GM12878 (cell line): ENCODE measurements around the gene SCARB1. TPM values are rescaled to one million over a fixed set of nuclear protein-coding genes. Genes with fewer than 3 reads are reported as not detected.

Source experiments
- ATAC-seq: fragments of 200-7000 bp; cut with Tn5 transposase; 3 replicates; pipeline ENCODE4 v1.9.1; 2020; ENCODE audit warnings: mild to moderate bottlenecking, moderate library complexity
- BruUV-seq: library from RNA; stranded (reverse); fragments of 400-500 nt; replicated peaks from 2 replicates; lab custom pipeline; 2021; lab: Mats Ljungman, UMichigan
- CTCF ChIA-PET: fragments of 300-600 bp; sonication (Branson Sonifier 250); formaldehyde crosslinking; extraction: SDS; loops from one replicate; lab custom pipeline; 2021; ENCODE audit warnings: inconsistent platforms; lab: Yijun Ruan, JAX
- POLR2A ChIA-PET: fragments of 350-600 bp; formaldehyde crosslinking; extraction: SDS; loops from one replicate; lab custom pipeline; 2021; ENCODE audit warnings: inconsistent platforms; lab: Charles Lee
- RAD21 ChIA-PET: fragments of 300-600 bp; sonication (Branson Sonifier 250); formaldehyde crosslinking; loops from one replicate; lab custom pipeline; 2023; ENCODE audit warnings: antibody characterized with exemption; ENCODE audit not compliant: unreplicated experiment; lab: Charles Lee
- SMC1A ChIA-PET: fragments of 300-600 bp; sonication (Branson Sonifier 250); formaldehyde crosslinking; loops from one replicate; lab custom pipeline; 2023; ENCODE audit not compliant: unreplicated experiment, uncharacterized antibody; lab: Charles Lee
- DNase-seq: peaks from one replicate; pipeline ENCODE4 v3.0.0-alpha.2; 2011; ENCODE audit warnings: low read depth, low spot score
- FAIRE-seq: peaks from 3 replicates; lab custom pipeline; 2011; peaks lifted over from hg19 to GRCh38; lab: Jason Lieb, UNC
- H2AFZ ChIP-seq: 2 replicates; pipeline ENCODE4 v1.6.0; 2011; ENCODE audit warnings: low read depth, low read length, control low read depth; ENCODE audit not compliant: control insufficient read depth
- H3K27ac ChIP-seq: 2 replicates; pipeline ENCODE4 v1.5.1; 2011; ENCODE audit warnings: control low read depth; ENCODE audit not compliant: control insufficient read depth, insufficient read depth
- H3K27me3 ChIP-seq, 2 experiments: replicated peaks in 1 of 2; 2 replicates each; pipeline versions ENCODE4 v1.6.0 to v1.6.1; 2011; ENCODE audit warnings: low read length in 1 of 2; ENCODE audit not compliant: control insufficient read depth in 2 of 2, insufficient read depth in 2 of 2
- H3K36me3 ChIP-seq, 2 experiments: 2 replicates each; pipeline ENCODE4 v1.5.1; 2011; ENCODE audit warnings: low read length in 1 of 2; ENCODE audit not compliant: control insufficient read depth in 2 of 2, insufficient read depth in 2 of 2
- H3K4me1 ChIP-seq: 2 replicates; pipeline ENCODE4 v1.6.1; 2011; ENCODE audit warnings: mild to moderate bottlenecking, low read length, moderate library complexity, mixed read lengths; ENCODE audit not compliant: control insufficient read depth, insufficient read depth
- H3K4me2 ChIP-seq: 2 replicates; pipeline ENCODE4 v1.6.0; 2011; ENCODE audit warnings: control low read depth; ENCODE audit not compliant: control insufficient read depth, insufficient read depth
- H3K4me3 ChIP-seq: fragments of 200-600 bp; sonication (generic); 2 replicates; pipeline ENCODE4 v1.5.1; 2016
- H3K79me2 ChIP-seq: 2 replicates; pipeline ENCODE4 v1.6.0; 2011; ENCODE audit warnings: low read length; ENCODE audit not compliant: control insufficient read depth, insufficient read depth
- H3K9ac ChIP-seq: 2 replicates; pipeline ENCODE4 v1.8.0; 2011; ENCODE audit warnings: low read length, control low read depth, mixed read lengths; ENCODE audit not compliant: control insufficient read depth, insufficient read depth
- H3K9me3 ChIP-seq: replicated peaks from 3 replicates; pipeline ENCODE4 v1.5.1; 2011; ENCODE audit warnings: mild to moderate bottlenecking, low read length; ENCODE audit not compliant: control insufficient read depth, insufficient read depth
- H4K20me1 ChIP-seq: 2 replicates; pipeline ENCODE4 v1.6.0; 2011; ENCODE audit not compliant: control insufficient read depth, insufficient read depth
- BCL11A ChIP-seq: IDR thresholded peaks from 2 replicates; pipeline ENCODE4 v1.6.1; 2011; ENCODE audit warnings: low read depth, low read length
- BHLHE40 ChIP-seq, 2 experiments: fragments of 450-650 bp in 1 of 2; IDR thresholded peaks; 2 replicates each; pipeline ENCODE4 v1.6.1; 2011 to 2017; ENCODE audit warnings: low read depth in 2 of 2, borderline replicate concordance in 1 of 2, improper control_type of control experiment in 1 of 2, low read length in 1 of 2, mild to moderate bottlenecking in 1 of 2
- GABPA ChIP-seq: IDR thresholded peaks from 2 replicates; pipeline ENCODE4 v1.6.1; 2014; ENCODE audit warnings: antibody characterized with exemption, low read depth, mild to moderate bottlenecking, inconsistent platforms
- IKZF1 ChIP-seq: fragments of 450-650 bp; conservative IDR thresholded peaks from 2 replicates; pipeline ENCODE4 v1.6.1; 2017; ENCODE audit warnings: antibody characterized with exemption, mild to moderate bottlenecking
- MTA3 ChIP-seq: IDR thresholded peaks from 2 replicates; pipeline ENCODE4 v1.6.1; 2012; ENCODE audit warnings: low read length, inconsistent platforms, borderline replicate concordance
- MXI1 ChIP-seq: fragments of 150-350 bp; IDR thresholded peaks from 2 replicates; pipeline ENCODE4 v1.6.1; 2011; ENCODE audit warnings: low read depth, mild to moderate bottlenecking, inconsistent platforms, low read length, improper control_type of control experiment
- PKNOX1 ChIP-seq: fragments of 450-650 bp; IDR thresholded peaks from 2 replicates; pipeline ENCODE4 v1.6.1; 2016; ENCODE audit warnings: mild to moderate bottlenecking
- RAD51 ChIP-seq: fragments of 450-650 bp; IDR thresholded peaks from 2 replicates; pipeline ENCODE4 v1.6.1; 2016; ENCODE audit warnings: moderate library complexity, mild to moderate bottlenecking, inconsistent platforms
- SMC3 ChIP-seq: IDR thresholded peaks from 2 replicates; pipeline ENCODE4 v1.6.1; 2011; ENCODE audit warnings: low read length, improper control_type of control experiment, borderline replicate concordance
- ZZZ3 ChIP-seq: IDR thresholded peaks from 2 replicates; pipeline ENCODE4 v1.6.1; 2011; ENCODE audit warnings: low read depth; ENCODE audit not compliant: control insufficient read depth, insufficient read length
- WGBS: methylation state at CpG from one replicate; pipeline ENCODE4 v1.1.6; 2016; ENCODE audit warnings: low lambda C conversion rate; ENCODE audit not compliant: insufficient replicate concordance, insufficient coverage; ENCODE audit errors: missing lambda C conversion rate; 5-methylcytosine and 5-hydroxymethylcytosine counted together
- in situ Hi-C: fragments of 300-500 bp; cut with MboI; formaldehyde crosslinking; loops from 9 replicates; pipeline ENCODE4 v1.14.3; 2018; ENCODE audit warnings: mixed read lengths
- intact Hi-C: fragments of 100-400 bp; cut with micrococcal nuclease; formaldehyde crosslinking; loops from one replicate; pipeline ENCODE4 v1.14.2; 2022; ENCODE audit not compliant: unreplicated experiment
- polyA plus RNA-seq, 11 experiments: library from polyadenylated mRNA; depleted of rRNA in 4 of 11; unstranded in 6 of 11; stranded (reverse) in 5 of 11; fragments of >200 nt; fragmentation: Nextera tagmentation in 4 of 11; fragmentation: Illumina TruSeq in 1 of 11; extraction: Ambion mirVana in 4 of 11; extraction: Trizol in 1 of 11; gene quantifications; 1 replicate in 1 of 11; 2 replicates in 10 of 11; pipeline versions ENCODE4 v1.2.1 to v1.2.3, GENCODE V29; 2011 to 2016; ENCODE audit warnings: inconsistent platforms in 2 of 11, missing spikeins in 2 of 11, low read depth in 1 of 11
- total RNA-seq, 4 experiments: library from RNA; depleted of rRNA in 3 of 4; stranded (reverse); fragments of >200 nt in 3 of 4; fragmentation: Illumina TruSeq in 1 of 4; extraction: Trizol in 1 of 4; gene quantifications; 2 replicates each; pipeline versions ENCODE4 v1.2.1 to v1.2.3, GENCODE V29; 2013 to 2021
- TF ChIP-seq, protein P1 (sequence below): fragments of 450-650 bp; formaldehyde crosslinking; IDR thresholded peaks from 2 replicates; pipeline ENCODE4 v1.5.0; 2022; ENCODE audit warnings: mild to moderate bottlenecking, missing genetic modification characterization
- TF ChIP-seq, protein P2 (sequence below): fragments of 450-650 bp; IDR thresholded peaks from 2 replicates; pipeline ENCODE4 v1.6.1; 2017; ENCODE audit warnings: low read depth, mild to moderate bottlenecking, moderate library complexity
- TF ChIP-seq, protein P3 (sequence below): IDR thresholded peaks from 2 replicates; pipeline ENCODE4 v1.6.1; 2011; ENCODE audit warnings: borderline replicate concordance, low read depth, mild to moderate bottlenecking, moderate library complexity, low read length; ENCODE audit not compliant: insufficient read depth, poor library complexity, severe bottlenecking

Gene SCARB1
- total and polyA plus RNA-seq, 10 of the 15 experiments (the other 5 are each of a cell fraction or from before 2014, with no cell fraction given): 0.34 to 104 (median 63.1) TPM

DNA sequence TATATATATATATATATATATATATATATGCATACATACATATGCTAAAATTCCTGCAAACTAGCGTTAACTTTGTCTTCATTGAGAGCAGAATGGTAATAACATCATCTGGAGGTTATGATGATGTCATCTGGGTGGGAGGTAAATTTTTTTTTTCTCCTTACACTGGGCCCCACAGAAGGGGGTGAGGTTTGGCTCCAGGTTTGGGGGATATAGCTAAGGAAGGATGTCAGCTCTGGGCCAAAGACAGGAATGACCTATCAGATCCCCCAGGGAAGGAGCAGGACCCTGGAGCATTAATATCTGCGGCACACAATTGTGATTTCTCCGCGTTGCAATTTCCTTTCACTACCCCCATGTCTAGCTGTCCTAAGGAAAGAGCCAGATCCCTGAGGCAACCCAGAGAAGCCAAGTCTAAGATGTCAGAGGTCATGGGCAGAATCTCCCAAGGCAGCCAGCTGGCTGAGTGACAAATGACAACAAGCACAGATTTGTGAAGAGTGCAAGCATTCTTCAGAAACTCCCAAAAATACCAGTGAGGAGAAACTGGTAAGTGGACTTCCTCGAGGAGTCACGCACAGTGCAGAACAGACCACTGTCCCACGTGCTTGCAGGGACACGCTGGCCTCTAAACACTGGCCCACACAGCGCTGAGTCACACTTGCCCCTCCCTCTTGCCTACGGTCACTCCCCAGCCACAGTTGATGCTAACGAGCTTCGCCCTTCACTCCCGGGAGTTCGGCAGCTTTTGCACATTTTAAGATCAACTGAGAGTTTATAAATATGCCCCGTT, 40.8 kb upstream of the SCARB1 start:
- ChIA-PET SMC1A (interaction anchor here (0.6 to 8.3 kb wide), 12 partner anchors 11 to 133 kb away, joined by 3 to 143 read pairs (median 8); partner anchors contain the start of gene UBC), POLR2A (interaction anchor here (0.5 to 3.8 kb wide), 9 partner anchors 11 to 525 kb away, joined by 3 to 32 read pairs (median 9); partner anchors contain the start of gene UBC), RAD21 (interaction anchor here (1.0 to 4.9 kb wide), 5 partner anchors 14 to 130 kb away, joined by 4 to 115 read pairs (median 46); partner anchors contain the start of gene UBC), CTCF (interaction anchor here (0.9 to 21.3 kb wide), 10 partner anchors 10 to 498 kb away, joined by 3 to 523 read pairs (median 12); partner anchors contain the start of gene UBC)
- Histone ChIP-seq H3K36me3 (no peaks in the 10 kb centered on the region), H4K20me1 (no peaks in the 10 kb centered on the region; the same call in 1 of the 2 replicates), H3K4me3 (no peak overlapping the region), H3K27ac (no peak overlapping the region; the same call in 1 of the 2 replicates), H3K9me3 (no peaks in the 10 kb centered on the region), H3K9ac (peak overlapping the region; percentile 2; the same call in 1 of the 2 replicates), H3K27me3 (no peaks in the 10 kb centered on the region), H3K4me2 (no peak overlapping the region; the same call in 1 of the 2 replicates), H3K79me2 (peaks cover 1% of the 10 kb centered on the region; the same call in 1 of the 2 replicates), H2AFZ (no peak overlapping the region), H3K4me1 (peaks cover 39% of the 10 kb centered on the region)
- in situ Hi-C loops (loop anchor here (10.0 to 25.0 kb wide), 2 partner anchors 870 to 1467 kb away; partner anchors contain the start of gene RILPL2), intact Hi-C loops (loop anchor here (5.0 kb wide), 1 partner anchor 867 kb away; no protein-coding TSS in a partner anchor)
- no TSS peak for BruUV-seq
- 44% methylated on average over 15 of the region's 15 CpGs for WGBS
- ATAC-seq (peak; percentile 69), DNase-seq (no peak), FAIRE-seq (no peak)
- TF ChIP-seq, protein P1, sequence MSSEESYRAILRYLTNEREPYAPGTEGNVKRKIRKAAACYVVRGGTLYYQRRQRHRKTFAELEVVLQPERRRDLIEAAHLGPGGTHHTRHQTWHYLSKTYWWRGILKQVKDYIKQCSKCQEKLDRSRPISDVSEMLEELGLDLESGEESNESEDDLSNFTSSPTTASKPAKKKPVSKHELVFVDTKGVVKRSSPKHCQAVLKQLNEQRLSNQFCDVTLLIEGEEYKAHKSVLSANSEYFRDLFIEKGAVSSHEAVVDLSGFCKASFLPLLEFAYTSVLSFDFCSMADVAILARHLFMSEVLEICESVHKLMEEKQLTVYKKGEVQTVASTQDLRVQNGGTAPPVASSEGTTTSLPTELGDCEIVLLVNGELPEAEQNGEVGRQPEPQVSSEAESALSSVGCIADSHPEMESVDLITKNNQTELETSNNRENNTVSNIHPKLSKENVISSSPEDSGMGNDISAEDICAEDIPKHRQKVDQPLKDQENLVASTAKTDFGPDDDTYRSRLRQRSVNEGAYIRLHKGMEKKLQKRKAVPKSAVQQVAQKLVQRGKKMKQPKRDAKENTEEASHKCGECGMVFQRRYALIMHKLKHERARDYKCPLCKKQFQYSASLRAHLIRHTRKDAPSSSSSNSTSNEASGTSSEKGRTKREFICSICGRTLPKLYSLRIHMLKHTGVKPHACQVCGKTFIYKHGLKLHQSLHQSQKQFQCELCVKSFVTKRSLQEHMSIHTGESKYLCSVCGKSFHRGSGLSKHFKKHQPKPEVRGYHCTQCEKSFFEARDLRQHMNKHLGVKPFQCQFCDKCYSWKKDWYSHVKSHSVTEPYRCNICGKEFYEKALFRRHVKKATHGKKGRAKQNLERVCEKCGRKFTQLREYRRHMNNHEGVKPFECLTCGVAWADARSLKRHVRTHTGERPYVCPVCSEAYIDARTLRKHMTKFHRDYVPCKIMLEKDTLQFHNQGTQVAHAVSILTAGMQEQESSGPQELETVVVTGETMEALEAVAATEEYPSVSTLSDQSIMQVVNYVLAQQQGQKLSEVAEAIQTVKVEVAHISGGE (CRISPR knock-in tag): no peak
- TF ChIP-seq, protein P2, sequence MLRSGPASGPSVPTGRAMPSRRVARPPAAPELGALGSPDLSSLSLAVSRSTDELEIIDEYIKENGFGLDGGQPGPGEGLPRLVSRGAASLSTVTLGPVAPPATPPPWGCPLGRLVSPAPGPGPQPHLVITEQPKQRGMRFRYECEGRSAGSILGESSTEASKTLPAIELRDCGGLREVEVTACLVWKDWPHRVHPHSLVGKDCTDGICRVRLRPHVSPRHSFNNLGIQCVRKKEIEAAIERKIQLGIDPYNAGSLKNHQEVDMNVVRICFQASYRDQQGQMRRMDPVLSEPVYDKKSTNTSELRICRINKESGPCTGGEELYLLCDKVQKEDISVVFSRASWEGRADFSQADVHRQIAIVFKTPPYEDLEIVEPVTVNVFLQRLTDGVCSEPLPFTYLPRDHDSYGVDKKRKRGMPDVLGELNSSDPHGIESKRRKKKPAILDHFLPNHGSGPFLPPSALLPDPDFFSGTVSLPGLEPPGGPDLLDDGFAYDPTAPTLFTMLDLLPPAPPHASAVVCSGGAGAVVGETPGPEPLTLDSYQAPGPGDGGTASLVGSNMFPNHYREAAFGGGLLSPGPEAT: peak; percentile 66; the same call in 1 of the 2 replicates
- TF ChIP-seq ZZZ3: no peak
- TF ChIP-seq BHLHE40 (IDR thresholded peaks at IDR 0.05; ENCODE audit: borderline replicate concordance in 1 of 2, low read depth in 2 of 2, low read length in 1 of 2): peak; percentile 79 to 87
- peak; percentile 62 for TF ChIP-seq IKZF1
- no peak for TF ChIP-seq MTA3
- no peak for TF ChIP-seq SMC3
- 0 out of 2 replicates have a peak, but pooled peaks have one; percentile 24 for TF ChIP-seq RAD51
- TF ChIP-seq MXI1: 0 out of 2 replicates have a peak, but pooled peaks have one; percentile 22
- no peak for TF ChIP-seq GABPA
- peak; percentile 26; the same call in 1 of the 2 replicates for TF ChIP-seq BCL11A
- peak; percentile 23; the same call in 1 of the 2 replicates for TF ChIP-seq PKNOX1
- TF ChIP-seq, protein P3, sequence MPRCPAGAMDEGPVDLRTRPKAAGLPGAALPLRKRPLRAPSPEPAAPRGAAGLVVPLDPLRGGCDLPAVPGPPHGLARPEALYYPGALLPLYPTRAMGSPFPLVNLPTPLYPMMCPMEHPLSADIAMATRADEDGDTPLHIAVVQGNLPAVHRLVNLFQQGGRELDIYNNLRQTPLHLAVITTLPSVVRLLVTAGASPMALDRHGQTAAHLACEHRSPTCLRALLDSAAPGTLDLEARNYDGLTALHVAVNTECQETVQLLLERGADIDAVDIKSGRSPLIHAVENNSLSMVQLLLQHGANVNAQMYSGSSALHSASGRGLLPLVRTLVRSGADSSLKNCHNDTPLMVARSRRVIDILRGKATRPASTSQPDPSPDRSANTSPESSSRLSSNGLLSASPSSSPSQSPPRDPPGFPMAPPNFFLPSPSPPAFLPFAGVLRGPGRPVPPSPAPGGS: no peak
